ENCODE data around the gene KLRC3. TPM values are rescaled to one million over a fixed set of nuclear protein-coding genes. Genes with fewer than 3 reads are reported as not detected.
A peak's percentile ranks its signal among the peaks of the same experiment; 100 is the strongest.

Gene KLRC3
- total RNA-seq, 1 donor from 2014 or later, result not detected

DNA sequence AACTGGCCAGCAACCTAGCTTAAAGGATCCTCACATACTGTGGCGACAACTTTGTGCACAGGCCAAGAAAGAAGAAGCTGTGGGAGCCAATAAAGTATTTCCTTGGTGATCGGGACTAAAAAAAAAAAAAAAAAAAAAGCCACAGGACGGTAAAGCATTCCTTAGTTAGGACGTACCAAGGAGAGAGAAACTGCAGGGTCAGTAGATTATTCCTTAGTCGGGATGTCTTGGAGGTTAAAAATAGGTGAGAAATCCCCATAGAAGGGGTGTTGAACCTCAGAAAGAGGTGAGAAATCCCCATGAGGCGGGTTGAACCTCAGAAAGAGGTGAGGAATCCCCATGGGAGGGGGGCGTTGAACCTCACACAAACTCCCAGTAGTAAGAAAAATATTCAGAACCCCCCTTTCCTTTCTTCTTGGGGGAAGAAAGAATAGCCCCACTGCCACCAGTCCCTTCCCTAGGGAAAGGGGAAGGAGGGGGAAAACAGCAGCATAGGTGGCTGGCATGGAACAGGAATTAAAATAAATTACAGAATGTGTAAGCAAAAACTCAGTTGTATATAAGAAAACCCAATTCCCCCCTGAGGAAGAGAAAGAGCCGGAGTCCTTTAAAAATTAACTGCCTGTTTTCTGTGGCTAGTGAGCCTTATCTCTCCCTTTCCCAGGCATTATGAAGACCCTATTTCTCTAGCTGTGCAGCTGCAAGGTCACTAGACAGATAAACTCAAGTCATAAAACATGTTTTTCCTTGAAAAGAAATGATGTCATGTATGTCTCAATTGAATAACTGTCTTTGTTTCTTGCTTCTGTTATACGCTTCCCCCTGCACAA lies 57.4 kb downstream of the KLRC3 start:
- intact Hi-C loops (cut with DNase I), result no loop called here
- Histone ChIP-seq H3K36me3 (no peaks in the 10 kb centered on the region), H3K4me3 (no peak overlapping the region)

GRCh38 chr12:10362325-10362724 lies 58.1 kb downstream of the KLRC3 start:
- Histone ChIP-seq H3K27me3 (ENCODE audit: low read depth) (no peaks in the 10 kb centered on the region), H3K4me1 (peaks cover 26% of the 10 kb centered on the region), H3K4me3 (no peak overlapping the region), H3K36me3 (no peaks in the 10 kb centered on the region), H3K9me3 (no peaks in the 10 kb centered on the region), H3K27ac (peak overlapping the region; percentile 90)
- intact Hi-C loops (cut with DNase I), result no loop called here
- ATAC-seq (no peak), DNase-seq (no peak)
- TF ChIP-seq CTCF (IDR thresholded peaks at IDR 0.05), result no peak

More for the DNA sequence above, 57.4 kb downstream of the KLRC3 start:
- H3K4me1 ChIP-seq, result peaks cover 26% of the 10 kb centered on the region
- H3K9me3 ChIP-seq, result no peaks in the 10 kb centered on the region
- DNase-seq (no peak), ATAC-seq (no peak)
- TF ChIP-seq CTCF (IDR thresholded peaks at IDR 0.05), result no peak
- no peaks in the 10 kb centered on the region for H3K27me3 ChIP-seq (ENCODE audit: low read depth)
- peak overlapping the region; percentile 90 for H3K27ac ChIP-seq

Other genes with a start within 250 kb of the KLRC3 start
- 172 TPM for gene OLR1, start 248.5 kb downstream of the KLRC3 start, total RNA-seq
- gene TMEM52B, start 241.6 kb downstream of the KLRC3 start, total RNA-seq, result 3.6 TPM
- gene GABARAPL1, start 207.7 kb downstream of the KLRC3 start, total RNA-seq, result 108 TPM
- gene KLRD1, start 112.7 kb downstream of the KLRC3 start, total RNA-seq, result 13.6 TPM
- 7.5 TPM for gene KLRK1, start 30.6 kb downstream of the KLRC3 start, total RNA-seq
- not detected for gene KLRC4, start 10.8 kb downstream of the KLRC3 start, total RNA-seq
- gene KLRC2, start 15.4 kb upstream of the KLRC3 start, total RNA-seq, result not detected
- 1.8 TPM for gene KLRC1, start 32.8 kb upstream of the KLRC3 start, total RNA-seq
- 0.68 TPM for gene EIF2S3B, start 85.3 kb upstream of the KLRC3 start, total RNA-seq
- gene MAGOHB, start 193.0 kb upstream of the KLRC3 start, total RNA-seq, result 19.7 TPM

Measured in lower lobe of right lung (tissue), 2 donors.